ENCODE measurements around the gene PAAF1. TPM values are rescaled to one million over a fixed set of nuclear protein-coding genes. Genes with fewer than 3 reads are reported as not detected.

Gene PAAF1
- total and polyA plus RNA-seq, 4 donors: 10.2 to 23.3 (median 13.9) TPM

DNA sequence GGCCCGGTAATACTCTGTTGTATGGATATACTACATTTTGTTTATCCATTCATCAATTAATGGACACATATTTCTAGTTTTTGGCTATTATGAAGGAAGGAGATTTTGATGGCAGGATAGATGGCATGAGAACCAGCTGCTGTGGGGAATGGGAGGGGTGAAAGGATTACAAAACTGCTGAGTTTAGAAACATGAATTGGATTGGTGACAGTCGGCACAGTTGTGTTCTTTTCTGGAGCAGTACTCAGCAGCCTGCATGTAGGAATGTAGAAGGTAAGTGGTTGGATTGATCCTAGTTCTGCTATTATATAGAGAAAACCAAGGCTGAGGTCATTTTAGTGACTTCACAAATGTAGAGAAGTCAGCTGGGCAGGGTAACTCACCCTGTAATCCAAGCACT, 7.1 kb downstream of the PAAF1 start:
- Histone ChIP-seq H3K9ac (ENCODE audit: insufficient read depth in 1 of 2, low read length in 2 of 2) (no peak overlapping the region), H3K36me3 (ENCODE audit: control insufficient read depth in 4 of 4, insufficient read depth in 4 of 4, low read length in 4 of 4) (peaks cover 0 to 16% (median under 1%) of the 10 kb centered on the region in 4 donors), H3K4me3 (no peak overlapping the region), H3K27me3 (ENCODE audit: control insufficient read depth in 3 of 3, insufficient read depth in 3 of 3, low read length in 2 of 3) (no peaks in the 10 kb centered on the region), H3K9me3 (ENCODE audit: control insufficient read depth in 4 of 4, insufficient read depth in 3 of 4, low read length in 3 of 4) (no peaks in the 10 kb centered on the region), H3K27ac (ENCODE audit: low read depth in 1 of 2, low read length in 1 of 2) (no peak overlapping the region), H3K4me1 (ENCODE audit: control insufficient read depth in 5 of 5, insufficient read depth in 5 of 5, low read length in 5 of 5) (no peaks in the 10 kb centered on the region)
- no peak for TF ChIP-seq CTCF (IDR thresholded peaks at IDR 0.05; ENCODE audit: control extremely low read depth, extremely low read depth)
- 88 to 90% methylated on average over 2 of the region's 2 CpGs for WGBS, 2 donors
- DNase-seq (no peak), ATAC-seq (ENCODE audit: insufficient read depth, low FRiP score) (no peak)

DNA sequence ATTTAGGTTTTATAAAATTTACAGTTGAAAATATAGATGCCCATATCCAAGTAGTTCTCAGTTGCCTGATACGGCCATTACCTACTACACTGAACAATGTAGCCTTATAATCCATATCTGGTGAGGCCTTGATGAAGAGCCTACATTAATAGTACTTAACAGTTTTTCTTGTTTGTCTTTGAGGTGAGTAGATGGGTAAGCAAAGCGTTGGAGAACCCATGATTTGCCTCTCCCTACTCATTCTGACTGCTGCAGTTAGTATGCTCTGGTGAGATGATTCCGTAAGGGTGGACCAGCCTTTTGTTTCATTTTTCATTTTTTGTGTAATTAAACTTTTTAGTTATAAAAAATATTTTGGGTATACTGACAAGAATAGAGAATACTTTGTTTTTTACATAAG, 11.4 kb downstream of the PAAF1 start:
- no peaks in the 10 kb centered on the region for H3K9me3 ChIP-seq (ENCODE audit: control insufficient read depth in 4 of 4, insufficient read depth in 3 of 4, low read length in 3 of 4)
- no peak for ATAC-seq (ENCODE audit: insufficient read depth, low FRiP score)

GRCh38 chr11:73889019-73889418, 12.2 kb downstream of the PAAF1 start:
- no peak overlapping the region for H3K4me3 ChIP-seq
- no peak overlapping the region for H3K27ac ChIP-seq (ENCODE audit: low read depth in 1 of 2, low read length in 1 of 2)
- no peak for TF ChIP-seq CTCF (IDR thresholded peaks at IDR 0.05; ENCODE audit: control extremely low read depth, extremely low read depth)
- H3K36me3 ChIP-seq (ENCODE audit: control insufficient read depth in 4 of 4, insufficient read depth in 4 of 4, low read length in 4 of 4): peaks cover 3 to 18% (median 7%) of the 10 kb centered on the region in 4 donors
- H3K4me1 ChIP-seq (ENCODE audit: control insufficient read depth in 5 of 5, insufficient read depth in 5 of 5, low read length in 5 of 5): no peaks in the 10 kb centered on the region
- no peaks in the 10 kb centered on the region for H3K9me3 ChIP-seq (ENCODE audit: control insufficient read depth in 4 of 4, insufficient read depth in 3 of 4, low read length in 3 of 4)
- ATAC-seq (ENCODE audit: insufficient read depth, low FRiP score) (no peak), DNase-seq (no peak)
- no peaks in the 10 kb centered on the region for H3K27me3 ChIP-seq (ENCODE audit: control insufficient read depth in 3 of 3, insufficient read depth in 3 of 3, low read length in 2 of 3)
- 59 to 77% methylated on average over 1 of the region's 1 CpG for WGBS, 2 donors
- H3K9ac ChIP-seq (ENCODE audit: insufficient read depth in 1 of 2, low read length in 2 of 2): no peak overlapping the region

More for the DNA sequence above, 11.4 kb downstream of the PAAF1 start:
- Histone ChIP-seq H3K9ac (ENCODE audit: insufficient read depth in 1 of 2, low read length in 2 of 2) (no peak overlapping the region), H3K27ac (ENCODE audit: low read depth in 1 of 2, low read length in 1 of 2) (no peak overlapping the region), H3K4me1 (ENCODE audit: control insufficient read depth in 5 of 5, insufficient read depth in 5 of 5, low read length in 5 of 5) (no peaks in the 10 kb centered on the region), H3K27me3 (ENCODE audit: control insufficient read depth in 3 of 3, insufficient read depth in 3 of 3, low read length in 2 of 3) (no peaks in the 10 kb centered on the region), H3K4me3 (no peak overlapping the region), H3K36me3 (ENCODE audit: control insufficient read depth in 4 of 4, insufficient read depth in 4 of 4, low read length in 4 of 4) (peaks cover 0 to 23% (median 6%) of the 10 kb centered on the region in 4 donors)
- peak in 1 of 3 donors; percentile 8 for DNase-seq
- TF ChIP-seq CTCF (IDR thresholded peaks at IDR 0.05; ENCODE audit: control extremely low read depth, extremely low read depth): no peak
- 71 to 94% methylated on average over 3 of the region's 3 CpGs for WGBS, 2 donors

GRCh38 chr11:73889536-73889935, 12.7 kb downstream of the PAAF1 start:
- no peak overlapping the region for H3K9ac ChIP-seq (ENCODE audit: insufficient read depth in 1 of 2, low read length in 2 of 2)
- ATAC-seq (ENCODE audit: insufficient read depth, low FRiP score): no peak
- H3K36me3 ChIP-seq (ENCODE audit: control insufficient read depth in 4 of 4, insufficient read depth in 4 of 4, low read length in 4 of 4): peaks cover 3 to 13% (median 8%) of the 10 kb centered on the region in 4 donors
- no peak for TF ChIP-seq CTCF (IDR thresholded peaks at IDR 0.05; ENCODE audit: control extremely low read depth, extremely low read depth)
- no peak overlapping the region for H3K4me3 ChIP-seq
- no peak overlapping the region for H3K27ac ChIP-seq (ENCODE audit: low read depth in 1 of 2, low read length in 1 of 2)
- 91 to 100% methylated on average over 1 of the region's 1 CpG for WGBS, 2 donors
- H3K4me1 ChIP-seq (ENCODE audit: control insufficient read depth in 5 of 5, insufficient read depth in 5 of 5, low read length in 5 of 5): no peaks in the 10 kb centered on the region
- no peaks in the 10 kb centered on the region for H3K27me3 ChIP-seq (ENCODE audit: control insufficient read depth in 3 of 3, insufficient read depth in 3 of 3, low read length in 2 of 3)
- H3K9me3 ChIP-seq (ENCODE audit: control insufficient read depth in 4 of 4, insufficient read depth in 3 of 4, low read length in 3 of 4): no peaks in the 10 kb centered on the region
- no peak for DNase-seq

Data from lung (tissue), 12 donors.